HUES6 (cell line): ENCODE data around the gene CENPF.
"Not testable (repeated sequence)": the region's sequence is repeated elsewhere in the genome, so short reads cannot be mapped to it uniquely, and the experiment has no call there.

Experiments
- H3K27ac ChIP-seq: 2 replicates; pipeline ENCODE4 v1.7.0; 2013; ENCODE audit warnings: low read depth, mild to moderate bottlenecking, low read length, inconsistent platforms
- H3K27me3 ChIP-seq: 2 replicates; pipeline ENCODE4 v1.6.1; 2013; ENCODE audit warnings: low read length; ENCODE audit not compliant: control insufficient read depth, insufficient read depth
- H3K36me3 ChIP-seq: 2 replicates; pipeline ENCODE4 v1.6.1; 2013; ENCODE audit warnings: low read length; ENCODE audit not compliant: control insufficient read depth, insufficient read depth
- H3K4me1 ChIP-seq: 2 replicates; pipeline ENCODE4 v1.6.1; 2013; ENCODE audit warnings: low read length; ENCODE audit not compliant: control insufficient read depth, insufficient read depth
- H3K4me3 ChIP-seq: 2 replicates; pipeline ENCODE4 v1.5.1; 2013; ENCODE audit warnings: low read depth, low read length
- H3K9ac ChIP-seq: one replicate; pipeline ENCODE4 v1.6.1; 2013; ENCODE audit warnings: mild to moderate bottlenecking, low read length
- H3K9me3 ChIP-seq: 2 replicates; pipeline ENCODE4 v1.6.1; 2013; ENCODE audit warnings: low read depth, low read length; ENCODE audit not compliant: control insufficient read depth, insufficient read depth

CENPF gene

GRCh38 chr1:214605933-214606925 lies 3.2 kb downstream of the CENPF start:
- H3K27me3 ChIP-seq, H3K4me3 ChIP-seq, H3K9me3 ChIP-seq, H3K4me1 ChIP-seq, H3K27ac ChIP-seq, H3K9ac ChIP-seq: not testable (repeated sequence)
- H3K36me3 ChIP-seq, result peaks cover 28% of the 10 kb centered on the region

- H3K9me3 ChIP-seq, H3K4me1 ChIP-seq, H3K27ac ChIP-seq, H3K27me3 ChIP-seq, H3K9ac ChIP-seq, H3K4me3 ChIP-seq: not testable (repeated sequence)
- H3K36me3 ChIP-seq, result peaks cover 28% of the 10 kb centered on the region
Observed at GRCh38 chr1:214607492-214608215, 4.7 kb downstream of the CENPF start.

GRCh38 chr1:214608216-214608783 lies 5.3 kb downstream of the CENPF start:
- peaks cover 31% of the 10 kb centered on the region for H3K36me3 ChIP-seq
- H3K4me3 ChIP-seq, H3K9me3 ChIP-seq, H3K9ac ChIP-seq, H3K27me3 ChIP-seq, H3K27ac ChIP-seq, H3K4me1 ChIP-seq: not testable (repeated sequence)

- not testable (repeated sequence) for H3K4me1 ChIP-seq, H3K9ac ChIP-seq, H3K4me3 ChIP-seq, H3K27me3 ChIP-seq, H3K27ac ChIP-seq, H3K9me3 ChIP-seq
- peaks cover 36% of the 10 kb centered on the region for H3K36me3 ChIP-seq
Observed at GRCh38 chr1:214608817-214609216, 5.8 kb downstream of the CENPF start.

GRCh38 chr1:214609692-214610091 lies 6.7 kb downstream of the CENPF start:
- Histone ChIP-seq H3K4me1 (no peaks in the 10 kb centered on the region), H3K4me3 (no peak overlapping the region), H3K27me3 (no peaks in the 10 kb centered on the region), H3K9ac (no peak overlapping the region), H3K9me3 (peaks cover 4% of the 10 kb centered on the region; the same call in 1 of the 2 replicates), H3K27ac (no peak overlapping the region), H3K36me3 (peaks cover 43% of the 10 kb centered on the region)

- not testable (repeated sequence) for H3K4me3 ChIP-seq, H3K27ac ChIP-seq, H3K27me3 ChIP-seq, H3K4me1 ChIP-seq, H3K9ac ChIP-seq, H3K9me3 ChIP-seq
- H3K36me3 ChIP-seq, result peaks cover 47% of the 10 kb centered on the region
Observed at GRCh38 chr1:214610136-214610535, 7.1 kb downstream of the CENPF start.

- H3K9me3 ChIP-seq, result peaks cover 2% of the 10 kb centered on the region; the same call in 1 of the 2 replicates
- H3K4me3 ChIP-seq, result no peak overlapping the region
- H3K9ac ChIP-seq, result no peak overlapping the region
- H3K27ac ChIP-seq, result no peak overlapping the region
- peaks cover 71% of the 10 kb centered on the region for H3K36me3 ChIP-seq
- H3K27me3 ChIP-seq, result no peaks in the 10 kb centered on the region
- no peaks in the 10 kb centered on the region for H3K4me1 ChIP-seq
Observed at GRCh38 chr1:214615109-214615508, 12.1 kb downstream of the CENPF start.

GRCh38 chr1:214615871-214616270 lies 12.9 kb downstream of the CENPF start:
- Histone ChIP-seq H3K27me3 (no peaks in the 10 kb centered on the region), H3K27ac (no peak overlapping the region), H3K9me3 (peaks cover 1% of the 10 kb centered on the region; the same call in 1 of the 2 replicates), H3K36me3 (peaks cover 75% of the 10 kb centered on the region), H3K4me3 (no peak overlapping the region), H3K9ac (no peak overlapping the region), H3K4me1 (no peaks in the 10 kb centered on the region)

- no peaks in the 10 kb centered on the region for H3K9me3 ChIP-seq
- no peak overlapping the region for H3K27ac ChIP-seq
- H3K9ac ChIP-seq, result no peak overlapping the region
- peaks cover 87% of the 10 kb centered on the region for H3K36me3 ChIP-seq
- H3K27me3 ChIP-seq, result no peaks in the 10 kb centered on the region
- H3K4me3 ChIP-seq, result no peak overlapping the region
- no peaks in the 10 kb centered on the region for H3K4me1 ChIP-seq
Observed at GRCh38 chr1:214617246-214617645, 14.3 kb downstream of the CENPF start.

GRCh38 chr1:214617843-214618242 lies 14.8 kb downstream of the CENPF start:
- no peak overlapping the region for H3K9ac ChIP-seq
- no peaks in the 10 kb centered on the region for H3K9me3 ChIP-seq
- H3K27me3 ChIP-seq, result no peaks in the 10 kb centered on the region
- H3K27ac ChIP-seq, result no peak overlapping the region
- H3K4me3 ChIP-seq, result no peak overlapping the region
- H3K4me1 ChIP-seq, result no peaks in the 10 kb centered on the region
- peaks cover 92% of the 10 kb centered on the region for H3K36me3 ChIP-seq

GRCh38 chr1:214621236-214621635 lies 18.2 kb downstream of the CENPF start:
- H3K36me3 ChIP-seq, result peaks cover 95% of the 10 kb centered on the region
- no peak overlapping the region for H3K4me3 ChIP-seq
- no peaks in the 10 kb centered on the region for H3K9me3 ChIP-seq

More at GRCh38 chr1:214621236-214621635, 18.2 kb downstream of the CENPF start:
- Histone ChIP-seq H3K27ac (no peak overlapping the region), H3K4me1 (no peaks in the 10 kb centered on the region), H3K27me3 (no peaks in the 10 kb centered on the region), H3K9ac (no peak overlapping the region)
